ENCODE data around the gene CCDC88B.

CCDC88B gene

DNA sequence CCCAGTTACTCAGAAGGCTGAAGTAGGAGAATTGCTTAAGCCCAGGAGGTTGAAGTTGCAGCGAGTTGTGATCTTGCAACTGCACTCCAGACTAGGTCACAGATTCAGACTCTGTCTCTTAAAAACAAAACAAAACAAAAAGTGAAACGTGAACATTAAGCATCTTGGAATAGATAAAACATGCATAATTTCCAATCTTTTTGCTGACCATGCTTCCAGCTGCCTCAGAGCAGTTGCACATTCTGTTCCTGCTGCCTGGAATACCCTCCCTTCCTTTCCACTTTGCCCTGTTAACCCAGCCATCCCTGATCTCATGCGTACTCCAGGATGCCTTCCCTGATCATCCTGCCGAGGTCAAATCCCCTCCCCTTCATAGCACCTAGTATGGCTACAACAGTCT is 718 bp upstream of the CCDC88B start:
- no peaks in the 10 kb centered on the region for H3K27me3 ChIP-seq (ENCODE audit: low read depth, low read length)
- peak overlapping the region; percentile 83 for H3K4me3 ChIP-seq (ENCODE audit: low read length)
- peaks cover 54% of the 10 kb centered on the region for H3K4me1 ChIP-seq (ENCODE audit: low read length)
- H2AFZ ChIP-seq (ENCODE audit: low read depth, low read length): no peak overlapping the region
- H3K36me3 ChIP-seq (replicated peaks; ENCODE audit: low read depth, low read length): peaks cover 48% of the 10 kb centered on the region
- peaks cover 22% of the 10 kb centered on the region for H3K79me2 ChIP-seq (ENCODE audit: low read length)
- H4K20me1 ChIP-seq (ENCODE audit: insufficient read depth, low read length): peaks cover 19% of the 10 kb centered on the region
- no peak for TF ChIP-seq EZH2phosphoT487 (IDR thresholded peaks at IDR 0.05; ENCODE audit: low read depth)
- TF ChIP-seq, protein P1, sequence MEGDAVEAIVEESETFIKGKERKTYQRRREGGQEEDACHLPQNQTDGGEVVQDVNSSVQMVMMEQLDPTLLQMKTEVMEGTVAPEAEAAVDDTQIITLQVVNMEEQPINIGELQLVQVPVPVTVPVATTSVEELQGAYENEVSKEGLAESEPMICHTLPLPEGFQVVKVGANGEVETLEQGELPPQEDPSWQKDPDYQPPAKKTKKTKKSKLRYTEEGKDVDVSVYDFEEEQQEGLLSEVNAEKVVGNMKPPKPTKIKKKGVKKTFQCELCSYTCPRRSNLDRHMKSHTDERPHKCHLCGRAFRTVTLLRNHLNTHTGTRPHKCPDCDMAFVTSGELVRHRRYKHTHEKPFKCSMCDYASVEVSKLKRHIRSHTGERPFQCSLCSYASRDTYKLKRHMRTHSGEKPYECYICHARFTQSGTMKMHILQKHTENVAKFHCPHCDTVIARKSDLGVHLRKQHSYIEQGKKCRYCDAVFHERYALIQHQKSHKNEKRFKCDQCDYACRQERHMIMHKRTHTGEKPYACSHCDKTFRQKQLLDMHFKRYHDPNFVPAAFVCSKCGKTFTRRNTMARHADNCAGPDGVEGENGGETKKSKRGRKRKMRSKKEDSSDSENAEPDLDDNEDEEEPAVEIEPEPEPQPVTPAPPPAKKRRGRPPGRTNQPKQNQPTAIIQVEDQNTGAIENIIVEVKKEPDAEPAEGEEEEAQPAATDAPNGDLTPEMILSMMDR (IDR thresholded peaks at IDR 0.05; ENCODE audit: low read depth, low read length): no peak
- no peaks in the 10 kb centered on the region for H3K9me3 ChIP-seq (ENCODE audit: insufficient read depth, low read length)
- peak overlapping the region; percentile 97 for H3K4me2 ChIP-seq (ENCODE audit: low read length)
- H3K27ac ChIP-seq (ENCODE audit: low read length): peak overlapping the region; percentile 85
- peak overlapping the region; percentile 97 for H3K9ac ChIP-seq (ENCODE audit: low read length)

DNA sequence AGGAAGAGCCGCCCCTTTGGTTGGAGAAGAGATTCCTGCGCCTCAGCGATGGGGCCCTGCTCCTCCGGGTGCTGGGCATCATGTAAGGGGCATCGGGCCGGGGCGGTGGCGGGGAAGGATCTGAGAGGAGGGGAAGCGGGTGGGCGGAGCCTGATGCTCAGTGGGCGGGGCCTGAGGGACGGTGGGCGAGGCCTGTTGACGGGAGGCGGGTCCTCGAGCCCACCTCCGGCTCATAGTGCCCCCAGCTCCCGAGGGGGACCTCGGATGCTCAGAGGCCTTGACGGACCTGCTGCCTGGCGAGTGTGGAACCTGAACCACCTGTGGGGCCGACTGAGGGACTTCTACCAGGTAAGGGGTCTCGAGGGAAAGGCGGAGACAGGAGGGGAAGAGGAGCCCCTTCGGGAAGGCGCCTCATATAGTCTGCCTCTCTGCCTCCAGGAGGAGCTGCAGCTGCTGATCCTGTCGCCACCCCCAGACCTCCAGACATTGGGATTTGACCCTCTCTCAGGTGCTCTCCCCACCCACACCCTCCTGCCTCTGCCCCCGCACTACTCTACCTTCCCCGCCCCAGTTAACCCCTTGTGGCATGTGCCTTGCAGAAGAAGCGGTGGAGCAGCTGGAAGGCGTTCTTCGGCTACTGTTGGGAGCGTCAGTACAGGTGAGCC is 799 bp downstream of the CCDC88B start:
- peak overlapping the region; percentile 97 for H3K4me2 ChIP-seq (ENCODE audit: low read length)
- no peaks in the 10 kb centered on the region for H3K27me3 ChIP-seq (ENCODE audit: low read depth, low read length)
- peaks cover 22% of the 10 kb centered on the region for H3K79me2 ChIP-seq (ENCODE audit: low read length)
- H3K4me1 ChIP-seq (ENCODE audit: low read length): peaks cover 42% of the 10 kb centered on the region
- H3K9ac ChIP-seq (ENCODE audit: low read length): peak overlapping the region; percentile 97
- H4K20me1 ChIP-seq (ENCODE audit: insufficient read depth, low read length): peaks cover 16% of the 10 kb centered on the region
- H3K27ac ChIP-seq (ENCODE audit: low read length): peak overlapping the region; percentile 85
- no peaks in the 10 kb centered on the region for H3K9me3 ChIP-seq (ENCODE audit: insufficient read depth, low read length)
- TF ChIP-seq, protein P1 (IDR thresholded peaks at IDR 0.05; ENCODE audit: low read depth, low read length): no peak
- TF ChIP-seq EZH2phosphoT487 (IDR thresholded peaks at IDR 0.05; ENCODE audit: low read depth): no peak
- no peak overlapping the region for H2AFZ ChIP-seq (ENCODE audit: low read depth, low read length)
- H3K36me3 ChIP-seq (replicated peaks; ENCODE audit: low read depth, low read length): peaks cover 55% of the 10 kb centered on the region
- peak overlapping the region; percentile 83 for H3K4me3 ChIP-seq (ENCODE audit: low read length)

DNA sequence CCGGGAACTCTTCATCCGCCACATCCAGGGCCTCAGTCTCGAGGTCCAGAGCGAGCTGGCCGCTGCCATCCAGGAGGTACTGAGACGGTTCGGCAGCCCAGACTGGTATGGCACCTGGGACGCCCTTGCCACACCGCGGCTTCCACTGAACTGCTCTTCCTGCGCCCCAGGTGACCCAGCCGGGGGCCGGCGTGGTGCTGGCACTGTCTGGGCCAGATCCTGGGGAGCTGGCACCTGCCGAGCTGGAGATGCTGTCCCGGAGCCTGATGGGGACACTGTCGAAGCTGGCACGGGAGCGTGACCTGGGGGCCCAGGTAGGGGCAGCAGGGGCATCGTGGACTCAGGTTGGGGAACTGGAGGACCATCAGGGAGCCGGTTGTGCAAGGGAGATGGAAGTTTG is 1.4 kb downstream of the CCDC88B start:
- peaks cover 22% of the 10 kb centered on the region for H3K79me2 ChIP-seq (ENCODE audit: low read length)
- H3K4me3 ChIP-seq (ENCODE audit: low read length): peak overlapping the region; percentile 83; the same call in 1 of the 2 replicates
- peaks cover 37% of the 10 kb centered on the region for H3K4me1 ChIP-seq (ENCODE audit: low read length)
- no peaks in the 10 kb centered on the region for H3K27me3 ChIP-seq (ENCODE audit: low read depth, low read length)
- no peak for TF ChIP-seq EZH2phosphoT487 (IDR thresholded peaks at IDR 0.05; ENCODE audit: low read depth)
- TF ChIP-seq, protein P1 (IDR thresholded peaks at IDR 0.05; ENCODE audit: low read depth, low read length): no peak
- H2AFZ ChIP-seq (ENCODE audit: low read depth, low read length): no peak overlapping the region
- H3K9me3 ChIP-seq (ENCODE audit: insufficient read depth, low read length): no peaks in the 10 kb centered on the region
- no peak overlapping the region for H3K27ac ChIP-seq (ENCODE audit: low read length)
- H3K36me3 ChIP-seq (replicated peaks; ENCODE audit: low read depth, low read length): peaks cover 56% of the 10 kb centered on the region
- H3K4me2 ChIP-seq (ENCODE audit: low read length): peak overlapping the region; percentile 97
- H3K9ac ChIP-seq (ENCODE audit: low read length): no peak overlapping the region
- H4K20me1 ChIP-seq (ENCODE audit: insufficient read depth, low read length): peaks cover 16% of the 10 kb centered on the region

DNA sequence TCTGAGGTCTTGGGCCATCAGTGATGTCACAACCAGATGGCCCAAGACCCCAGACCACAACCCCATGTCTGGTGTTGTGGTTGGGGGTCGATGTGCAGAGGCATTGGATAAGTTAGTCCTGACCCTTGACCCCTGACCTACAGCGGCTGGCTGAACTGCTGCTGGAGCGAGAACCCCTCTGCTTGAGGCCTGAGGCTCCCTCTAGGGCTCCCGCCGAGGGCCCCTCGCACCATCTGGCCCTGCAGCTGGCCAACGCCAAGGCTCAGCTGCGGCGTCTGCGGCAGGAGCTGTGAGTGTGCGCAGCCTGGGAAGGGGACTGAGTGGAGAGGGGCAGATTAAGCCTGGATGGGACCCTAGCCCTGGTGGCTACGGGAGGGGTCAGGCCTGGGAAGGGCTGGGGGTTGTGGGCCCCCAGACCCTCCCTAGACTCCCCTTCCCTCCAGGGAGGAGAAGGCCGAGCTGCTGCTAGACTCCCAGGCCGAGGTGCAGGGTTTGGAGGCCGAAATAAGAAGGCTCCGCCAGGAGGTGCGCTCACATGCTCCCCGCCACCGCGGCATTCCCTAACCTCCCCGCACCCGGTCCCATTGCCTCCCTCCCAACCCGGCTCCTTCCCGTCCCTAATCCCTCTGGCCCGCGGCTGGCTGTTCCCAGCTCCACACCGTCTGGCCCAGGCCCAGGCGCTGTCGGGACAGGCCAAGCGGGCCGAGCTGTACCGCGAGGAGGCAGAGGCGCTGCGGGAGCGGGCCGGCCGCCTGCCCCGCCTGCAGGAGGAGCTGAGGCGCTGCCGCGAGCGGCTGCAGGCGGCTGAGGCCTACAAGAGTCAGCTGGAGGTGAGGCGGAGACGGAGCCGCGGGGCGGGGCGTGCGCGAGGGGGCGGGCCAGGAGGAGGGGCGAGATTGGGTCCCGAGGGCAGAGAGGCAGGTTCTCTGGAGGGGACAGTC is 2.1 kb downstream of the CCDC88B start:
- H3K4me3 ChIP-seq (ENCODE audit: low read length): peak overlapping the region; percentile 38; the same call in 1 of the 2 replicates

More for the DNA sequence above, 2.1 kb downstream of the CCDC88B start:
- no peak overlapping the region for H2AFZ ChIP-seq (ENCODE audit: low read depth, low read length)
- TF ChIP-seq EZH2phosphoT487 (IDR thresholded peaks at IDR 0.05; ENCODE audit: low read depth): no peak
- TF ChIP-seq, protein P1 (IDR thresholded peaks at IDR 0.05; ENCODE audit: low read depth, low read length): no peak
- H3K27me3 ChIP-seq (ENCODE audit: low read depth, low read length): no peaks in the 10 kb centered on the region
- peaks cover 59% of the 10 kb centered on the region for H3K36me3 ChIP-seq (replicated peaks; ENCODE audit: low read depth, low read length)
- H3K9ac ChIP-seq (ENCODE audit: low read length): no peak overlapping the region
- H4K20me1 ChIP-seq (ENCODE audit: insufficient read depth, low read length): peaks cover 17% of the 10 kb centered on the region
- H3K9me3 ChIP-seq (ENCODE audit: insufficient read depth, low read length): no peaks in the 10 kb centered on the region
- H3K4me2 ChIP-seq (ENCODE audit: low read length): peak overlapping the region; percentile 20
- H3K79me2 ChIP-seq (ENCODE audit: low read length): peaks cover 22% of the 10 kb centered on the region
- no peak overlapping the region for H3K27ac ChIP-seq (ENCODE audit: low read length)
- H3K4me1 ChIP-seq (ENCODE audit: low read length): peaks cover 37% of the 10 kb centered on the region

Measured in OCI-LY3 (cell line).